NOMO-1 treated with dmso at 0.1 percent for 144 hours (cell line): Measurements from ENCODE around the gene DNMT1.

ENCODE experiments used
- DNase-seq: peaks from one replicate; lab custom pipeline; 2025; ENCODE audit not compliant: unreplicated experiment; lab: John Stamatoyannopoulos, UW

Gene DNMT1

DNA sequence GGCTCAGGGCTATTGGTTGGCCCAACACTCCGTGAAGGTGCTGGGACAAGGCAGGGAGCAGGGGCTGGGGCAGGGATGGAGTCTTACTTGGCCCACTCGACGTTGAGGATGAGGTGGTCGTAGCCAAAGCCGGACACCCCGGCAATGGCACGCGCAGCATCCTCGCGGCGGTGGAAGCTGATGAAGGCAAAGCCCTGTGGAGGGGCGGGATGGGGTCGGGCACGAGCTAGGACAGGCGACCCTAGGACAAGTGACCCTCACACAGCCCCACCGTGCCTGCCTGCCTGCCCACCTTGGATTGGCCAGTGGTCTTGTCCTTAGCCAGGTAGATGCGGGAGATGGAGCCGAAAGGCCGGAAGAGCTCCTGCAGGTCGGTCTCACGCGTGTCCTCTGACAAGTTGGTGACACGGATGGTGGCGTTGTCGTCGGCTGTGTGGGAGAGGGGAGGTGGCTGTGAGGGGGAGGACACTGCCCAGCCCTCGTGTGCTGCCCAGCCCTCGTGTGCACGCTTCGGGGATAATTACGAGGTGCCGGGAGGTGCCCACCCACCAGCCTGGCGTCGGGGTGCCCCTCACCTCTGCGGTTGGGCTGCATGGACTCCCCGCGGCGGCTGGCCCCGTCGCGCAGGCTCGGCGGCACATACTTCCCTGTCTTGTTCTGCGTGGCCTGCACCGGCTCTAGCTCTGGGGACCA, 79.2 kb downstream of the DNMT1 start:
- DNase-seq: no peak

DNA sequence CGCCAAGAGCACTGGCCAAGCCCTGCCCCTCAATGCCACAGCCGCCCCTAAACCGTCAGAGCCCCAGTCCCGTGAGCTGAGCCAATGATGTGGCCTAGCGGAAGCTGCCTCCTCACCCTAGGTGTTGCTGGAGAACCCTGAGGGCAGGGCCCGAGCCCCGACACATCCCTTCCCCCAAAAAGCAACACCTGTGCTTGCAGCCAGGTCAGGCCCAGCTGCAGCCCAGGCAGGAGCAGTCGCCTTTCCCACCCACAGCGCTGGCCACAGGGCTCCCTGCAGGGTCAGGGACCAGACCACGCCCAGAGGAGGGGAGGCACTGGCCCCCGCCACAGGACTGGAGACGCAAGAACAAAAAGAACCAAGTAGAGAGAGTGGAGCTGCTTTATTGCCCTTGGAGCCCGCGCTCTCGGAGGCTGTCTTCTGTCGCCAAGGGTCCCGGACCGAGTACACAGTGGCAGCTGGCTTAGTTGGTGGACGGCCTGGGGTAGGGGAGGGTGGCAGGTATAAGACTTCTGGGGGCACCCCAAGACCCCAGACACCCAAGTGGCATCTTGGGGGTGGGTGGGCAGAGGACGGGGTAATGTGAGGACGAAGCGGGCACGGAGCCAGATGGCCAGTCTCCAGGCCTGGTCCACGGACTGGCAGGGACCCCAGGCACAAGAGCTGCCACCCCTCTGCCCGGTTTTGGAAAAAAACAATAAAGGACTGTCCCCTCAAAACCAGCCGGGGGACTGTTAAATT, 79.9 kb downstream of the DNMT1 start:
- no peak for DNase-seq

DNA sequence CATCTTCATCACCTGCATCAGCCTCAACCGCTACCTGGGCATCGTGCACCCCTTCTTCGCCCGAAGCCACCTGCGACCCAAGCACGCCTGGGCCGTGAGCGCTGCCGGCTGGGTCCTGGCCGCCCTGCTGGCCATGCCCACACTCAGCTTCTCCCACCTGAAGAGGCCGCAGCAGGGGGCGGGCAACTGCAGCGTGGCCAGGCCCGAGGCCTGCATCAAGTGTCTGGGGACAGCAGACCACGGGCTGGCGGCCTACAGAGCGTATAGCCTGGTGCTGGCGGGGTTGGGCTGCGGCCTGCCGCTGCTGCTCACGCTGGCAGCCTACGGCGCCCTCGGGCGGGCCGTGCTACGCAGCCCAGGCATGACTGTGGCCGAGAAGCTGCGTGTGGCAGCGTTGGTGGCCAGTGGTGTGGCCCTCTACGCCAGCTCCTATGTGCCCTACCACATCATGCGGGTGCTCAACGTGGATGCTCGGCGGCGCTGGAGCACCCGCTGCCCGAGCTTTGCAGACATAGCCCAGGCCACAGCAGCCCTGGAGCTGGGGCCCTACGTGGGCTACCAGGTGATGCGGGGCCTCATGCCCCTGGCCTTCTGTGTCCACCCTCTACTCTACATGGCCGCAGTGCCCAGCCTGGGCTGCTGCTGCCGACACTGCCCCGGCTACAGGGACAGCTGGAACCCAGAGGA, 80.6 kb downstream of the DNMT1 start:
- no peak for DNase-seq

DNA sequence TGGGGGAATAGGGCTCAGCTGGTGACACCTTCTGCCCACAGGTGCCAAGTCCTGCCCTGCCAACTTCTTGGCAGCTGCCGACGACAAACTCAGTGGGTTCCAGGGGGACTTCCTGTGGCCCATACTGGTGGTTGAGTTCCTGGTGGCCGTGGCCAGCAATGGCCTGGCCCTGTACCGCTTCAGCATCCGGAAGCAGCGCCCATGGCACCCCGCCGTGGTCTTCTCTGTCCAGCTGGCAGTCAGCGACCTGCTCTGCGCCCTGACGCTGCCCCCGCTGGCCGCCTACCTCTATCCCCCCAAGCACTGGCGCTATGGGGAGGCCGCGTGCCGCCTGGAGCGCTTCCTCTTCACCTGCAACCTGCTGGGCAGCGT, 81.2 kb downstream of the DNMT1 start:
- DNase-seq: no peak

DNA sequence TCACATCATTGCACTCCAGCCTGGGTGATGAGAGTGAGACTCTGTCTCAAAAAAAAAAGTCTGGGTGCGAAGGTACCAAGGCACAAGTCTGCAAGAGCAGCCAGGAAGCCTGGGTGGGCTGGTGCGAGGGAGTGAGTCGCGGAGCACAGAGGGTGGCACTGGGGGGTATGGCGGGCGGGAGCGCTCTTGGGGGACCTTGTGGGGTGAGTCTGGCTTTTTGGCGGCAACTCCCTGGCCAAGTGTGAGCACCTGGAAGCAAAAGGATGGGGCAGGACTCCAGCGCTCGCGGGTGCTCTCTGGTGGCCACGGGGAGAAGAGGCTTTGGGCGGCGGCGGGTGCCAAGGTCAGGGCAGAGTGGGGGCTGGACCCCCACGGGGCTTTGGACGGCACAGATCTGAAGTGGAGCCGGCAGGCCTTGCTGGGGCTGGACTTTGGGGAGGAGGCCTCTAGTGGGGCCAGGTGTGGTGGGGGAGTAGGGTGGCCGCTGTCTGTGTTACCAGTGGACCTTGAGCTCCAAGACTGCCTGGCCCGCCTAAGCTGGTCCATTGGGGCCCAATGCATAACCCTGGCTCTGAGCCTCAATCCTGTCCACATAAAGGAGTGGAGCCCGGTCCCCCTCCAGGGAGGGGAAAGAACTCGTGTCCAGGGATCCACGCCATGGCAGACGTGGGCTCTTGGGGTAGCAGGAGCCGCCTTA, 81.7 kb downstream of the DNMT1 start:
- no peak for DNase-seq

DNA sequence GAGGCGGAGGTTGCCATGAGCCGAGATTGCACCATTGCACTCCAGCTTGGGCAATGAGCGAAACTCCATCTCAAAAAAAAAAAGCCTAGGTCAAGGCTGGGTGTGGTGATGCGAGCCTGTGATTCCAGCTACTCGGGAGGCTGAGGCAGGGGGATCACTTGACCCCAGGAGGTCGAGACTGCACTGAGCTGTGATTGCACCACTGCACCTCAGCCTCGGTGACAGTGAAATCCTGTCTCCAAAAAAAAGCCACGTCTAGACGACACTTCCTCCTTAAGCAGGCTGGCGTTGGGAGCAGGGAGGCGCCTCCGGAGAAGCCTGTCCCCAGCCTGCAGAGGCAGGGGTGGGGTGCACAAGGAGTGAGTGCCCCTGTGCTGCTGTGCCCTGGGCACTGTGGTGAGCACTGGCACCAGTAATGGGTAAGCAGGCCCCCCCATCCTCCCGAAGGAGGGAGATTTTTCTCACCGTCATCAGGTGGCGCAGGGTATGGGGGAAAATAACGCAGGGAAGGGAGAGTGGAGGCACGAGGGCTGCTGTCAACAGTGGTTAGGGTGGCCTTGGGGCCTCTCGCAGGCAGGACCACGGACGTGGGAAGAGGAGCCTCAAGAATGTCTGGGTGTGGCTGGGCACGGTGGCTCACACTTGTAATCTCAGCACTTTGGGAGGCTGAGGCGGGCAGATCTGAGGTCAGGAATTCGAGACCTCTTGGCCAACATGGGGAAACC, 82.6 kb downstream of the DNMT1 start:
- peak; percentile 35 for DNase-seq

DNA sequence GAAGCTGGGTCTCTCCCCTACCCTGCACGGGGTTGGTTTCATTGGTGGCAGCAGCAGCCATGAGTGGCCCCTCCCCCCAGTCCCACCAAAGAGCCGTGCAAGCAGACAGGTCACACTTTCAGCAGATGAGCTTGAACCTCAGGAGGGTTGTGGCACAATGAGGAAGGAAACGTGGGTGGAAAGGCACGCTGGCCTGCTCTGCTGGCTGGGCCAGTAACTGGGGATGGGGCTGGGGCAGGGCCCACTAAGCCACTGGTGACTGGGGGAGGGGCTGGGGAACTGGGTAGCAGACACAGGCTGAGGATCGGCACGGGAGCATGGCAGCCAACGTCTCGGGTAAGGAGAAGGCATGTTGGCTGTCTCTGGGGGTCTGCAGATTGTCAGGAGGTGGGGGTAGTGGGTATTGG, 83.3 kb downstream of the DNMT1 start, which contains the start of gene P2RY11:
TSS of gene P2RY11 (plus strand) at position 289 of the 407 bp plus-strand sequence. CDS start at position 318, 29 bp downstream.
- DNase-seq: no peak

DNA sequence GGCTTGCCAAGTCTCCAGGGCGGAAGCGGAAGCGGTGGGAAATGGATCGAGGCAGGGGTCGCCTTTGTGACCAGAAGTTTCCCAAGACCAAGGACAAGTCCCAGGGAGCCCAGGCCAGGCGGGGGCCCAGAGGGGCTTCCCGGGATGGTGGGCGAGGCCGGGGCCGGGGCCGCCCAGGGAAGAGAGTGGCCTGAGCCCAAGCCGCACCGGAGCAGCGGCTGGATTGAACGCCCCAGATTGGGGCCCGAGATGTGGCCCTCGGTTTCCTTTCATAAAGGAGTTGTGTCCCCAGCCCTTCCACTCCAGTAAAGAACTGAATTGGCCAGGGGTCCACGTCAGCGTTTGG, 83.8 kb downstream of the DNMT1 start:
- DNase-seq: no peak

DNA sequence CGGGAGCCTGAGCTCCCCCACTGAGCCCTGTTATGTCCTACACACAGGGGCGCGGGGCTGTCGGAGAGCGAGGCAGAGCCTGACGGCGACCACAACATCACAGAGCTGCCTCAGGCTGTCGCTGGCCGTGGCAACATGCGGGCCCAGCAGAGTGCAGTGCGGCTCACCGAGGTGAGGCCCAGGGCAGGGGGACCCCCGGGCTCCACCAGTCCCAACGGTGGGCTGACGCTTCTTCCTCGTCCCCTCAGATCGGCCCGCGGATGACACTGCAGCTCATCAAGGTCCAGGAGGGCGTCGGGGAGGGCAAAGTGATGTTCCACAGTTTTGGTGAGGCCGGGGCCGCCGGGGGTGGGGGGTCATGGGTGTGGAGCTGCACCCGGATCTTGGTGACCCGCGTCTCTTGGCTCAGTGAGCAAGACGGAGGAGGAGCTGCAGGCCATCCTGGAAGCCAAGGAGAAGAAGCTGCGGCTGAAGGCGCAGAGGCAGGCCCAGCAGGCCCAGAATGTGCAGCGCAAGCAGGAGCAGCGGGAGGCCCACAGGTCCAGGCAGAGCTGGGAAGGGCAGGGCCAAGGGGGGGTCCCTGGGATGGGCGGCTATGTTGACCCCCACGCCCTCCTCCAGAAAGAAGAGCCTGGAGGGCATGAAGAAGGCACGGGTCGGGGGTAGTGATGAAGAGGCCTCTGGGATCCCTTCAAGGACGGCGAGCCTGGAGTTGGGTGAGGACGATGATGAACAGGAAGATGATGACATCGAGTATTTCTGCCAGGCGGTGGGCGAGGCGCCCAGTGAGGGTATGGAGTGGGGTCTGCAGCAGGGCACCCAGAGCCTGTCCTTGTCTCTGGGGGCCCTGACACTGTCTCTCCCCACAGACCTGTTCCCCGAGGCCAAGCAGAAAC, 84.4 kb downstream of the DNMT1 start:
- no peak for DNase-seq

DNA sequence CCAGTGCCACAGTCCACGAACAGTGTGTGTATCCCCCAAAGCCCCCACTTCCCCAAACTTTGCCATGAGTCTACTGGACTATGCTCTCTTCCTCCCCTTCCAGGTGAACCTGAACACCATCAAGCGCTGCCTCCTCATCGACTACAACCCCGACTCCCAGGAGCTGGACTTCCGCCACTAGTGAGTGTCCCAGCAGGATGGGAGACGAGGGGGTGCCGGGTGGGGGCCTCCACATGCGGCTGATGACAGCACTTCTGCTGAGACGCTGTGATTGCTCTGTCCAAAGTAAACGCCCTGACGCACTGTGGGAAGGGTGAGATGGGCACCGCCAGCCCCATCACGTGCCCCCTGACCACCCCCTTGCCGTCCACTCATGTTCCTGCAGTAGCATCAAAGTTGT, 85.2 kb downstream of the DNMT1 start:
- DNase-seq: no peak

DNA sequence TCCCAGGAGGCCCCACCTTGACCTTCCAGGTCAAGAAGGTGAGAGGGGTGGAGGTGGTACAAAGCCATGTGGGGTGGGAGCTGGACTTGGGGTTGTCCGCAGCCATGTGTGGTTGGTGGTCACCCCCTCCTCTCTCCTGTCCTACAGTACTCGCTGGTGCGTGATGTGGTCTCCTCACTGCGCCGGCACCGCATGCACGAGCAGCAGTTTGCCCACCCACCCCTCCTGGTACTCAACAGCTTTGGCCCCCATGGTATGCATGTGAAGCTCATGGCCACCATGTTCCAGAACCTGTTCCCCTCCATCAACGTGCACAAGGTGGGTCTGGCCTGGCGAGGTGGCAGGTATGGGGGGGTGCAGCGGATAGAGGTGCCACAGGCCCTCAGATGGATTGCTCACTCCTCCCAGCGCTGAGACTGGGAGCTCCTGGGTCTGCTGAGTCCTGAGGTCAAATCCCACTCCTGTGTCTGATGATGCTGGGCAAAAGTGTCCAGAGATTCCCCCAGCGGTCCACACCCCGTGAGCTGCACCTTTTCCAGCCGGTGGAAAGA, 86.9 kb downstream of the DNMT1 start:
- DNase-seq: no peak

DNA sequence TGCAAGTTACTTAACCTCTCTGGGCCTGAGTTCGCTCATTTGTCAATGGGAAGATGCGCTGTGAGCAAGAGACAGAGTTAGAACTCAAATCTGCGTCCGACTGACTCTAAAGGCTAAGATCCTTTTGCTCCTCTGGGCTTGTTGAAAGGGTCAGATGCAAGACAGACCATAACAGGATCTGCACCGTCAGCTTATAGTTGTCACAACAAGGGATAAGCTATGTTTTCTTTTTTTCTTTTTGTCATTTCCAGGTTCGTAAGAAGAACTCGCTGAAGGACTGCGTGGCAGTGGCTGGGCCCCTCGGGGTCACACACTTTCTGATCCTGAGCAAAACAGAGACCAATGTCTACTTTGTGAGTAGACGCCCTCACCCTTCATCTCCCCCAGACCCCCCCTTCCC, 87.5 kb downstream of the DNMT1 start:
- DNase-seq: no peak

DNA sequence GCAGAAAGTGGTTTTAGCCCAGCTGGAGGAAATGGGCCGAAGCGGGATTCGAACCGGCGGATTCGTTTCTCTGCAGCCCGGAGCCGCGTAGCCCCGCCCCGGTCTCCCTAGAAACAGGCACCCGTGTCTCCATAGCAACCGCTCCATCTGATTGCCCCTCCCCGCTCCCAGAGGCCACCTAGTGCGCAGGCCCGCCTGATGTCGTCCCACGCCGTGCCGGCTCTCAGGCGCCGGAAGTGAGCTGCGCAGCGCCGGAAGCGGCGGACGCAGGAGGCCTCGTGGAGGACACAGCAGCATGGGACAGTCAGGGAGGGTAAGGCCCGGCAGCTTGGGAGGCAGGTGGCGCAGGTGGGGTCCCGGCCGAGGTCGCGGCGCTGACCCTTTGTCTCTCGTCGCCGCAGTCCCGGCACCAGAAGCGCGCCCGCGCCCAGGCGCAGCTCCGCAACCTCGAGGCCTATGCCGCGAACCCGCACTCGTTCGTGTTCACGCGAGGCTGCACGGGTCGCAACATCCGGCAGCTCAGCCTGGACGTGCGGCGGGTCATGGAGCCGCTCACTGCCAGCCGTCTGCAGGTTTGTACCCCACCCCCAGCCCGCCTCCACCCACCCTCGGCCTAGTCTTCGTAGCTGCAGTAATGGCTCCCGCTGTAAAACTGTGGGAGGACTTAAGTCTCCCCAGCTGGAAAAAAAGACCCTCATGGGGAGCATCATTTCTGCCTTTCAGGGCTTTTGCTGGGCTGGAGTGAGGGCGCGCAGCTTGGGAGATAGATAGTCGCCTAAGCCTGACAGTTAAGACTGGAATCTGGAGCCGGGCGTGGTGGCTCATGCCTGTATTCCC, 88.4 kb downstream of the DNMT1 start, which contains the start of gene PPAN:
TSS of gene PPAN (plus strand) at position 263 of the 837 bp plus-strand sequence. CDS start at position 296, 33 bp downstream.
- peak; percentile 98 for DNase-seq

DNA sequence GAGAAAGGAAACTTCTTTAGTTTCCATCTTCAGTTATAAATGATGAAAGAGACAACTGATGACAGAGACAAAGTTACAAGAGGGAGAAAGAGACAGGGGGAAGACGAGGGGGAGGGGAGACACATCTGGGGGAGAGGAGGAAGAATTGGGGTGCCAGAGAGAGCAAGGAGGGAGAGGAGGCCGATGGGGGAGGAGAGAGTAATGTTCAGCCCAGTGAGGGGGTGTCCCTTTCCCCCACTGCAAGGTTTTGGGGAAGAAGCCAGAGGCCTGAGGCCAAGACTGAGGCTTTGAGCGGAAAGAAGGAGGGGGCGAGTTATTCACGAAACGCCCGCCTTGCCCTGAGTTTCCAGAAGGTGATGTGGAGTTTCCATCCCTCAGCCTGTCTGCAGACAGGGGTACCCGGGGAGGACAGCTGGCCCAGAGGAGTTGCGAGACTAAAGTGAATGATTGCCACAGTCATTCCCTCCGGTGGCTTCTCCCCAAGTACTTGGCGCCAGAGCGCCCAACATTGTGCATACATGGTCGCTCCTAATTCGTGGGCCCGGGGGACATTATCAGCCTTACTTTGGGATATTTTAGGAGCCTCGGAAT, 89.1 kb downstream of the DNMT1 start:
- no peak for DNase-seq

DNA sequence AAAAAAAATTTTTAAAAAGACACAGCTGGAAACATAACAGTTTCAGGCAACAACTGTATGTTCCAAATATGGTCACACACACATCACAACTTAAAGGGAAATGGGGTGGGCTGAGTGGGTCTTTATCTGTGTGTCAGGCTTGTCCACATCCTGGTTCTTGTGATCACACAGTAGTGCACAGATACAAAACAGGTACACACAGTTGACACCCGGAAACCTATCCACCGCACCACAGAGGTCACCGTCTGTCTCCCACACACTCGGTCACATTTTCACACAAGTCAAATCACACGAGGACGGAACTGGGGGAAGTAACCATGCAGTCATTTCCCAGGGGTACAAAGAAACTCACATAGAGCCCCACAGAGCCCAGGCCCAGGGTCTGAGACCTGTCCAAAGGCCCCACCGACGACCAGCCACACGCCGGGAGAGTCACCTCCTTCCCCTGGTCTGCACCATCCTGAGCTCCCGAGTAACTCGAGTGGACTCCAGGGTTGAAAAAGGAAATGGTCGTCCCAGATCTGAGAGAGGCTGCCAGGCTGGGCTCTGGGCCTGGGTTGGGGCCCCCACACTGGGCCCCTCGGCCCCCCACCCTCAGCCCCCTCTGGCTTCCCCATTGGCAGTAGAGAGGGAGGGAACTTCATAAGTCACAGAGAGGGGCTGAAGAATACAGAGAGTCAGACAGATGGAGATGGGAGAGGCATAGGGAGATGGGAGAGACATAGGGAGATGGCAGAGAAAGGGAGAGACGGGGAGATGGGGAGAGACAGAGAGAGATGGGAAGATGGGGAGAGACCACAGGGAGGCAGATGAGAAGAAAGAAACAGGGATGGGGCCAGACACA, 89.9 kb downstream of the DNMT1 start:
- no peak for DNase-seq

DNA sequence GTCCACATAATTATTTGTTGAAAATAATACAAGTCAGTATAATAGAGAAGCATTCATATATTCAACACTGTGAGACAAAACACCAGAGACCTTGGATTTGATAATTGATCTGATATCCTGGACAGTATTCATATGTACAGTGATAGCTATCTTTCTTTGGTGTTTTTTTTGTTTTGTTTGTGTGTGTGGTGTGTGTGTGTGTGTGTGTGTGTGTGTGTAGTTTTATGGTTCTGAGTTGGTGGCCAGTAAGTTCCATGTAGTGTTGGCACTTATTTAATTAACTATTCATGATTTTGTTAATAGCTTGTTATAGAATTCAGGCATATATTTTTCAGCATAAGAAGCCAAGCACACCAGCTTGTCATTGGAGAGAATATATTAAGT, 90.6 kb downstream of the DNMT1 start:
- no peak for DNase-seq

DNA sequence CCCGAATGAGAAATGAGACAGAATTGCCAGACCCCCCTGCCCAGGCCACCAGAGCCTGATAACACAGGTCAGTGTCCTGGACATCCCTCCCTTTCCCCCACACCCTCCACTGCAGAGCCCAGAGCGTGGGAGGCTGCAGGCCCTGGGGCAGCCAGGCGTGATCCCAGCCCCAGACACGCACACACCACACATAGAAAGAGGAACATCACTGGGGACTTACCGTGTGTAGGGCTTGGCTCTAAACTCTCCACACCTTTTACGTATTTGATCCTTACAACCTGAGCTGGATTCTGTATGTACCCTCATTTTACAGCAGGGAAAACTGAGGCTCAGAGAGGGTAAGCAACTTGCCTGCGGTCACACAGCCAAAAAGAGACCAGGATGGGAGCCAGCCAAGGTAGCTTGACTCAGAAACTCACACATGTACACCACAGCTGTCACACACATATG, 91.9 kb downstream of the DNMT1 start:
- no peak for DNase-seq
